WI38 (cell line): ENCODE data around the gene MALAT1.

Experiments used
- H3K4me3 ChIP-seq: 2 replicates; pipeline ENCODE4 v1.5.1; 2011; ENCODE audit warnings: low read depth, mild to moderate bottlenecking, control low read depth, low read length
- TF ChIP-seq, protein P1 (sequence below): IDR thresholded peaks from 2 replicates; pipeline ENCODE4 v1.5.1; 2012; ENCODE audit warnings: low read depth, mild to moderate bottlenecking, control low read depth, low read length

Gene MALAT1

DNA sequence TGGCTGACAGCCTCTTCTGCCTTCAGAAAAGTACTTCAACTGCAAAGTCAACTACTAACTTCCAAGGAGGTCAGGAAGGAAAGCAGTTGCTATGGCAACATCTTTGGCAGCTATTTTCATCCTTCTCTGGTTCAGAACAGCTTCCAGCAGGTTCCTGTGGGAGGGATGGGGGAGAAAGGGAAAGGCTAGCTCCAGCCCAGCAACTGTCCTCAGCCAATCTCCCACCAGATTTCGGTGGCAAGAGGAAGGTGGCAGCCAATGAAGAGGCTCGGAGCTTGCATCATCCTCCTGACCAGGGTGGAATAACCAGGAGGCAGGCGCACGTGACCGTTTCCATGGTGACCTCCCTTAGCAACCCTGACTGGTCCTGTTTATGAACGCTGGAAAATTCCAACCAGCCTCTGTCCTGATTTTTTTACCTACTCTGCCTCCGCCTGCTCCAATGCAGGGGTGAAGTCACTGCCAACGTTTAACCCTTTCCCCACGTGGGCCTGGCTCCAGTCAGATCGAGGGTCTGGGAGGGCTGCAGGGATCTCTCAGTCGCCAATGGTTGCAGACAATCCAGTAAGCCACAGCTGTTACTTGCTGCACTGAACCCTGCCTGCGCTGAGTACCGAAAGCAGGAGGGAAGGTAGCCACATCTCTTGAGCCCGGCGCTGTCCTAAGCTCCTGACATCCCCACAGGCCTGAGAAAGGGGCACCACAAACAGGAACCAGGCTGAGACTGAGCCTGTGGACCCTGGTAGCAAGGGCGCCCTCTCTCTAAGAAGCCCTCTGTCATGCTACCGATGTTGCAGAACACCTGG, 11.2 kb upstream of the MALAT1 start:
- peak overlapping the region; percentile 5; the same call in 1 of the 2 replicates for H3K4me3 ChIP-seq
- TF ChIP-seq, protein P1, sequence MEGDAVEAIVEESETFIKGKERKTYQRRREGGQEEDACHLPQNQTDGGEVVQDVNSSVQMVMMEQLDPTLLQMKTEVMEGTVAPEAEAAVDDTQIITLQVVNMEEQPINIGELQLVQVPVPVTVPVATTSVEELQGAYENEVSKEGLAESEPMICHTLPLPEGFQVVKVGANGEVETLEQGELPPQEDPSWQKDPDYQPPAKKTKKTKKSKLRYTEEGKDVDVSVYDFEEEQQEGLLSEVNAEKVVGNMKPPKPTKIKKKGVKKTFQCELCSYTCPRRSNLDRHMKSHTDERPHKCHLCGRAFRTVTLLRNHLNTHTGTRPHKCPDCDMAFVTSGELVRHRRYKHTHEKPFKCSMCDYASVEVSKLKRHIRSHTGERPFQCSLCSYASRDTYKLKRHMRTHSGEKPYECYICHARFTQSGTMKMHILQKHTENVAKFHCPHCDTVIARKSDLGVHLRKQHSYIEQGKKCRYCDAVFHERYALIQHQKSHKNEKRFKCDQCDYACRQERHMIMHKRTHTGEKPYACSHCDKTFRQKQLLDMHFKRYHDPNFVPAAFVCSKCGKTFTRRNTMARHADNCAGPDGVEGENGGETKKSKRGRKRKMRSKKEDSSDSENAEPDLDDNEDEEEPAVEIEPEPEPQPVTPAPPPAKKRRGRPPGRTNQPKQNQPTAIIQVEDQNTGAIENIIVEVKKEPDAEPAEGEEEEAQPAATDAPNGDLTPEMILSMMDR: no peak

DNA sequence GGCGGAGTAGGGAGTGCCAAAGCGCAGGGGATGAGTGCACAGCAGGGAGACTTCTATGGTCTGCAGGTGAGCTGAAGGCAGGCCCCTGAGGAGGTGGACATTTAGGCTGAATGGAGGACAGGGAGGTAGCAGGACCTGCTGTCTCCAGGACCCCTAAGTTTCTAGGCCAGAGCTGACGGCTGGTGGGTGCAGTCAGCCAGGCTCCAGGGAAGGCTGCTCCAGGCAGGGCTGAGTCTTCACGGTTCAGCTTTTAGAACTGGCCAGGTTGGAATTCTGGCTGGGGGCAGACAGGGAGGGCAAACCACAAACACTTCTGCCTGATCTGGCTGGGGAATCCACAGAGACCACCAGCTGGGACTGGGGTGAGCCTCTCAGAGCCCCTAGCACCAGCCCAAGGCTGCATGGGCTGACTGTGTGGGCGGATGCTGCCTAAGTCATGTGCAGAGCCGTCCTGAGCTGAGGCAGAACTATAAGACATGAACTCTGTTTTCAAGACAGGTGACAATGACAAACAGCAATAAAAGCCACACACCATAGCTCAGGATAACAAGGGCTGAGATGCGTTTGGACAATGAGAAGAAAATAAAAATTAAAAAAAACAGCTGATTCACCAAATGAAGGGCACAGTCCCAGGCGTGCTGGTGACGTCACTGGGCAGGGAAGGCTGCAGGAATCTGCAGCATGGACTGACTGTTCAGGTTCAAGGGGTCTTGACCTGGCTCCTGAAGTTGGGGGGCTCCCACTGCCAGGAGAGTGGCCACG, 10.4 kb upstream of the MALAT1 start:
- H3K4me3 ChIP-seq: no peak overlapping the region
- TF ChIP-seq, protein P1: no peak

- TF ChIP-seq, protein P1: no peak
- H3K4me3 ChIP-seq: no peak overlapping the region
These were observed 9.7 kb upstream of the MALAT1 start for GRCh38 chr11:65489035-65489705.

GRCh38 chr11:65489706-65490320, 9.0 kb upstream of the MALAT1 start:
- no peak overlapping the region for H3K4me3 ChIP-seq

DNA sequence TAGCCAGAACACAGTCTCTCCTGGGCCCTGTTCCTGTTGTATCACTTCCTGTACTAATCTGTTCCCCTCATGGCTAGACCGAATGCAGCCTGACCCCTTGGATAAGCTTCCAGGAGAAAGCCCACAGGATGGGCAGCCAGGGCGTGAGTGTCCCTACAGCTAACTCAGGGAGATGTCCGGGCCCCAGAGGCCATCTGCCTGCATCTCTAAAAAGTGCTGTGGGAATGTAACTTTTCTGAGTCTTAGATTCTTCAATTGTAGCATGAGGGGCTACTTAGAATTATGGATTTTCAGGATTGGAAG, 7.7 kb upstream of the MALAT1 start:
- no peak overlapping the region for H3K4me3 ChIP-seq
- TF ChIP-seq, protein P1: no peak

More at GRCh38 chr11:65489706-65490320, 9.0 kb upstream of the MALAT1 start:
- TF ChIP-seq, protein P1: no peak

DNA sequence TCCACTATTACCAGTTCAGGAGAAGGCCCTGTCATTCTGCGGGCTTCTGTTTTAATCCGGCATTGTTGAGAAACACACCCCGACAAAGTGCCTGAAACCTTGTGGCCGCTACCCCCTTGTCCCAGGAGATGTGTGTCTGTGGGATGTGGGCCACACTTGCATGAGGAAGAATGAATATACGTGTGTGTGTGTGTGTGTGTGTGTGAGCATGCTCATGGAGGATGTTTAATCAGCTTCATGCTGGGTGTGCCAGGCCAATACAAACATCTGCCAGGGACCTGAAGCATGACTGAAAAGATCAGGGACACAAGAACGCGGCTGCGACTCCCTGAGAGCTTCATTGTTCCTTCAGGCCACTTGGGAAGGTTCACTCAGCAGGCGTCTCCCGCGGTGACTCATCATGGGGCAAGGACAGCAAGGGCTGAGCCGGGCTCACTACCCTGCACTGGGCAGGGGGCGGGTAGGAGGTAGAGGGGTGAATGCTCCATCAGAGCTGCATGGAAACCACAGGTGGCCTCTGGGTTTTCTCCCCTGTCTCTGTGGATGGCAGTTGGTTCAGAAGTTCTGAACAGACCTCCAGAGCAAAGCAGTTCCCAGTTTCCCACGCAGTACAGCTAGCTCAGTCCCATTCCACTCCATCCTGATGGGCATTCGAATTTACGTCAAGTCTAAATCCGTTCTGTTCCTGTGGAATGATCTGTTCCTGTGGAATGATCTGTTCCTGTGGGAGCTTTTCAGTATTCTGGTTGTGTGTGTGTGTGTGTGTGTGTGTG, 7.0 kb upstream of the MALAT1 start:
- TF ChIP-seq, protein P1: no peak
- peak overlapping the region; percentile 13; the same call in 1 of the 2 replicates for H3K4me3 ChIP-seq
